ENCODE measurements around the gene KLHL2.
"Not testable (repeated sequence)": the region's sequence is repeated elsewhere in the genome, so short reads cannot be mapped to it uniquely, and the experiment has no call there.

Gene KLHL2

GRCh38 chr4:165330071-165330470 lies 122.7 kb downstream of the KLHL2 start:
- Histone ChIP-seq H3K9me3 (ENCODE audit: control insufficient read depth, insufficient read depth, low read length) (no peaks in the 10 kb centered on the region), H3K4me1 (ENCODE audit: insufficient read depth, low read length) (peaks cover 11% of the 10 kb centered on the region; the same call in 1 of the 2 replicates), H3K36me3 (ENCODE audit: insufficient read depth, low read length) (0 out of 2 replicates have a peak, but pooled peaks cover 5% of the 10 kb centered on the region), H3K9ac (ENCODE audit: low read depth, low read length) (peak overlapping the region; percentile 81; the same call in 1 of the 2 replicates)

- H3K4me1 ChIP-seq (ENCODE audit: insufficient read depth, low read length): peaks cover 11% of the 10 kb centered on the region; the same call in 1 of the 2 replicates
- 0 out of 2 replicates have a peak, but pooled peaks cover 5% of the 10 kb centered on the region for H3K36me3 ChIP-seq (ENCODE audit: insufficient read depth, low read length)
- peak overlapping the region; percentile 81; the same call in 1 of the 2 replicates for H3K9ac ChIP-seq (ENCODE audit: low read depth, low read length)
- H3K9me3 ChIP-seq (ENCODE audit: control insufficient read depth, insufficient read depth, low read length): no peaks in the 10 kb centered on the region
Observed at GRCh38 chr4:165330666-165331065, 123.3 kb downstream of the KLHL2 start.

DNA sequence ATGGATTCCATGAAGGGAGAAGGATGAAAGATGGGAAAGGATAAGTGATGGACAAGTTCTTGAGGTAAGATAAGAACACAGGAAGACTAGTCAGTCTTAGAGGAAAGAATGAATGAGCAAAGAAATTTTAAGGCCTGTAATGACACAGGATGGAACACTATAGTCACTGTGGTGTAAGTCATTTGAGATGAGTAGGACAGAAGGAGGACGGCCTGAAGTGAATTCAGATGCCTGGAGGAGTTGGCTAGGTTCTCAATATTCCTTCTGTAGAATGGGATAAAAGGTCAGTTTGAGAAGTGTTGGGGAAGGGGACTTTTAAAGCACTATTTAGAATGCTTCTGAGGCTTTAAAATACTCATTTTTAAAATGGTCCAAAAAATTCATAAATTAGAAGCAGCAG lies 124.0 kb downstream of the KLHL2 start:
- Histone ChIP-seq H3K36me3 (ENCODE audit: insufficient read depth, low read length) (0 out of 2 replicates have a peak, but pooled peaks cover 5% of the 10 kb centered on the region), H3K9me3 (ENCODE audit: control insufficient read depth, insufficient read depth, low read length) (no peaks in the 10 kb centered on the region), H3K4me1 (ENCODE audit: insufficient read depth, low read length) (peaks cover 11% of the 10 kb centered on the region; the same call in 1 of the 2 replicates), H3K9ac (ENCODE audit: low read depth, low read length) (peak overlapping the region; percentile 22; the same call in 1 of the 2 replicates)

DNA sequence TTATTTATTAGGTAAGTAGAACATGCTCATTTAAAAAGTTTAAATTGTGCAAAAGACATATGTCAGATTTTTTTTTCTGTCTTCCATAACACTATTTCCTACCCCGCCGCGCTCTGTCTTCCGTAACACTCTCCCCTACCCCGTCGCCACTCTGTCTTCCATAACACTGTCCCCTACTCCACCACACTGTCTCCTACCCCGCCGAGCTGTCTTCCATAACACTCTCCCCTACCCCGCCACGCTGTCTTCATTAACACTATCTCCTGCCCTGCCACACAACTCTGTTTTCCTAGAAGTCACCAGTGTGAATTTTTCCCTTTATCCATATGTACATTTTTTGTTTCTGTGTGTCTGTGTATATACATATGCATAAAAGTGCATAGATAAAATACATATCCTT lies 124.5 kb downstream of the KLHL2 start:
- 0 out of 2 replicates have a peak, but pooled peaks cover 5% of the 10 kb centered on the region for H3K36me3 ChIP-seq (ENCODE audit: insufficient read depth, low read length)
- H3K4me1 ChIP-seq (ENCODE audit: insufficient read depth, low read length): peaks cover 11% of the 10 kb centered on the region; the same call in 1 of the 2 replicates

DNA sequence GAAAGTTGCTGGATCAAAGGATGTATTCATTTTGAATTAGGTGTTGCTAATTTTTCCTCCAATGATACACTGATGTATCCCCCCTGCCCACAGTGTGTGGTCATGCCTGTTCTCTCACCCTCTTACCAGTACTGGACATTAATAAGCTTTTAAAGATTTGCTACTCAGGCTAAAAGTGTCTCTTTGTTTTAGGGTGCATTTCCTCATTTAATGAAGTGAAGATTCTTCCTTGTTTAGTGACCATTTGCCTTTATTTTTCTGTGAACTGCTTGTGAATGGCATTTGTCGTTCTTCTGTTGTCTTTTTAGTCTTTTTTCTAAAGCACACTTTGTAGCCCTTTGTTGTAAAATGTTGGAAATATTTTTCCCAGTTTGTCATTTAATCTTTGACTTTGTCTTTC lies 125.1 kb downstream of the KLHL2 start:
- peaks cover 7% of the 10 kb centered on the region; the same call in 1 of the 2 replicates for H3K36me3 ChIP-seq (ENCODE audit: insufficient read depth, low read length)
- H3K9ac ChIP-seq (ENCODE audit: low read depth, low read length): no peak overlapping the region; the same call in 1 of the 2 replicates
- H3K4me1 ChIP-seq (ENCODE audit: insufficient read depth, low read length): peaks cover 11% of the 10 kb centered on the region; the same call in 1 of the 2 replicates
- H3K9me3 ChIP-seq (ENCODE audit: control insufficient read depth, insufficient read depth, low read length): no peaks in the 10 kb centered on the region

More for the DNA sequence above, 124.5 kb downstream of the KLHL2 start:
- Histone ChIP-seq H3K9me3 (ENCODE audit: control insufficient read depth, insufficient read depth, low read length) (no peaks in the 10 kb centered on the region), H3K9ac (ENCODE audit: low read depth, low read length) (peak overlapping the region; percentile 22; the same call in 1 of the 2 replicates)

DNA sequence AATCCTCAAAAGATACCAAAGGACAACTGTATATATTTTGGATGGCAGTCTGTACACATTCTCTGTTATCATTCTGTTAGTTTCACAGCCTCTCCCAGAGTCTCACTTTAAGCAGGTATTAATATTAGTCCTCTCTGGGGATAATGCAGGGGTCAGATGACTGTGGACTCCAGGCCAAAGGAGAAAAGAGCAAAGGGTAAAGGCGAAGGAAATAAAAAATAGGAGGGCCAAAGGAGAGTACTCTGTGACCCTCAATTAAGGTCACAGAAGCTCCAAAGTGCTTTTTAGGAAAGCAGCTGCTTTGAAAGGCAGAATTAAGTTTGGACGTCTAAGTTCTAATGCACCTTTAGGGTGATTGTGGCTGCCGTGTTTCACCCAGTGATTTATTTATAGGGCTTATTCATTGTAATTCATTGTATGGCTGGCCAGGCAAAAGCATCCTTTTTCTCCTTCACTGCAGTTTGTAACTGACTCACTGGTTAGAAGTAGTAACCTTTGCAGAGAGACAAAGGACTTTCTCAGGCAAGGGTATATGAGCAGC lies 127.9 kb downstream of the KLHL2 start:
- Histone ChIP-seq H3K4me1 (ENCODE audit: insufficient read depth, low read length) (peaks cover 7% of the 10 kb centered on the region; the same call in 1 of the 2 replicates), H3K9ac (ENCODE audit: low read depth, low read length) (no peak overlapping the region), H3K36me3 (ENCODE audit: insufficient read depth, low read length) (peaks cover 15% of the 10 kb centered on the region), H3K9me3 (ENCODE audit: control insufficient read depth, insufficient read depth, low read length) (no peaks in the 10 kb centered on the region)

DNA sequence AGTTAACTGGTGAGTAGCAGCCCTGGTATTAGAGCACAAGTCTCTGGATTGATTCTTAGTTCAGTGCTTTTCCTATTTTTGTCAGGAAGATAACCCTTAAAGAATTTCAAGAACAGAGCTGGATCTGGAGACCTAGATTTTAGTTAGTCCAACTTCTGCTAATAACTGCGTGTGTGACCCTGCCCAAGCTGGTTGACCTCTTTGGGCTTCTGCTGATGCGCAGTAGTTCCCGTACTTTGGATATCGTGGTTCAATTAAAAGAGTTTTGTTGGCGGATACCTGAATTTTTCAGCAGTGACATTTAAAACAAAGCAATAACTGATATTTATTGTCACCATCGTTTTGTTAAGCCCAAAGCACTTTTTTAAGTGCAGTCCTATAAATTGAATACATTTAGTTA lies 129.4 kb downstream of the KLHL2 start:
- Histone ChIP-seq H3K36me3 (ENCODE audit: insufficient read depth, low read length) (peaks cover 15% of the 10 kb centered on the region), H3K9ac (ENCODE audit: low read depth, low read length) (no peak overlapping the region), H3K9me3 (ENCODE audit: control insufficient read depth, insufficient read depth, low read length) (no peaks in the 10 kb centered on the region), H3K4me1 (ENCODE audit: insufficient read depth, low read length) (no peaks in the 10 kb centered on the region)

GRCh38 chr4:165342340-165342739 lies 135.0 kb downstream of the KLHL2 start:
- H3K9me3 ChIP-seq (ENCODE audit: control insufficient read depth, insufficient read depth, low read length); H3K9ac ChIP-seq (ENCODE audit: low read depth, low read length); H3K36me3 ChIP-seq (ENCODE audit: insufficient read depth, low read length); H3K4me1 ChIP-seq (ENCODE audit: insufficient read depth, low read length): not testable (repeated sequence)

GRCh38 chr4:165343353-165344191 lies 136.2 kb downstream of the KLHL2 start:
- Histone ChIP-seq H3K4me1 (ENCODE audit: insufficient read depth, low read length) (no peaks in the 10 kb centered on the region), H3K36me3 (ENCODE audit: insufficient read depth, low read length) (peaks cover 8% of the 10 kb centered on the region; the same call in 1 of the 2 replicates), H3K9ac (ENCODE audit: low read depth, low read length) (no peak overlapping the region), H3K9me3 (ENCODE audit: control insufficient read depth, insufficient read depth, low read length) (no peaks in the 10 kb centered on the region)

DNA sequence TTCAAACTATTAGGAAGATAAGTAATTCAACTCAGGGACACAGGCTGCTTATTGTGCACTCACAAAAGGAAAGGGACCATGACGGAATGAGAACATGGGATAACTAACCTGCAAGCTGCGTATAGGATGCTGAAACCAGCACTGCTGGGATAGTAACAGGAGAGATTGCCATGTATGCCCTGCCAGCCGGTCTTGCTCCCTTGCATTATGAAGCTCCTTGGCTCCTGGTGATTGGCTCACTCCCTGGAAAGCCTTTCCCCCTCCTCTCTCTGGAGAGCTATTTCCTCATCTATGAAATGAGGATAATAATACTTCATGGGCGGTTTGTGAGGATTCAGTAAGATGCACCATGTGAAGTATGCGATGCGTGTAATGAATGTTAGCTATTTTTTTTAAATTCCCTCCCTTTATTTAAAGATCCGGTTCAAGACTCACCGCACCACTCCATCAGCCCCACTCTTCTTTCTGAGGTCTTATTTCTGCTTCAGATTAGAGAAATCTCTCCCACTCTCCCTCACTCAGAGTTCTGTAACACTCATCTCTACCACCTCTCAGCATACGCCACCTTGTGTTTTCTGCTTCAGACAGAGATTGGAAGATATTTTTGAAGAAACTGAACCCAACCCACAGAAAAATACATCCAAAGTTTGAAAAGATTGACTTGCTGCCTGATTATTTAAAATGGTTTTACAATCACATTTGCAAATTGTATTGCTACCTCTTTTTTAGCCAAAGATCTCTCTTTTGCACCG lies 138.5 kb downstream of the KLHL2 start:
- H3K4me1 ChIP-seq (ENCODE audit: insufficient read depth, low read length): no peaks in the 10 kb centered on the region
- no peaks in the 10 kb centered on the region for H3K36me3 ChIP-seq (ENCODE audit: insufficient read depth, low read length)
- no peaks in the 10 kb centered on the region for H3K9me3 ChIP-seq (ENCODE audit: control insufficient read depth, insufficient read depth, low read length)
- no peak overlapping the region for H3K9ac ChIP-seq (ENCODE audit: low read depth, low read length)

GRCh38 chr4:165347647-165348569 lies 140.5 kb downstream of the KLHL2 start:
- H3K9ac ChIP-seq (ENCODE audit: low read depth, low read length): no peak overlapping the region
- H3K36me3 ChIP-seq (ENCODE audit: insufficient read depth, low read length): no peaks in the 10 kb centered on the region
- no peaks in the 10 kb centered on the region for H3K9me3 ChIP-seq (ENCODE audit: control insufficient read depth, insufficient read depth, low read length)
- no peaks in the 10 kb centered on the region for H3K4me1 ChIP-seq (ENCODE audit: insufficient read depth, low read length)

- Histone ChIP-seq H3K36me3 (ENCODE audit: insufficient read depth, low read length) (no peaks in the 10 kb centered on the region), H3K4me1 (ENCODE audit: insufficient read depth, low read length) (no peaks in the 10 kb centered on the region)
Observed at GRCh38 chr4:165351359-165352130, 144.2 kb downstream of the KLHL2 start.

GRCh38 chr4:165355900-165356300 lies 148.5 kb downstream of the KLHL2 start:
- H3K9me3 ChIP-seq (ENCODE audit: control insufficient read depth, insufficient read depth, low read length): no peaks in the 10 kb centered on the region
- H3K9ac ChIP-seq (ENCODE audit: low read depth, low read length): no peak overlapping the region
- no peaks in the 10 kb centered on the region for H3K36me3 ChIP-seq (ENCODE audit: insufficient read depth, low read length)
- no peaks in the 10 kb centered on the region for H3K4me1 ChIP-seq (ENCODE audit: insufficient read depth, low read length)

More at GRCh38 chr4:165351359-165352130, 144.2 kb downstream of the KLHL2 start:
- no peaks in the 10 kb centered on the region for H3K9me3 ChIP-seq (ENCODE audit: control insufficient read depth, insufficient read depth, low read length)
- H3K9ac ChIP-seq (ENCODE audit: low read depth, low read length): no peak overlapping the region
